Smooth muscle cell (in vitro differentiated cells): ENCODE measurements around the gene SSR4. TPM values are rescaled to one million over a fixed set of nuclear protein-coding genes. Genes with fewer than 3 reads are reported as not detected.

Experiments
- DNase-seq: peaks from one replicate; lab custom pipeline; 2025; ENCODE audit not compliant: unreplicated experiment; lab: John Stamatoyannopoulos, UW
- H2AFZ ChIP-seq: fragments of 200-600 bp; sonication (generic); 2 replicates; pipeline ENCODE4 v1.6.0; 2016; ENCODE audit warnings: antibody characterized with exemption, low read depth, mild to moderate bottlenecking
- H3F3A ChIP-seq: fragments of 200-600 bp; sonication (generic); 2 replicates; pipeline ENCODE4 v1.6.0; 2017; ENCODE audit warnings: antibody characterized with exemption, low read depth
- H3K27ac ChIP-seq: fragments of 200-600 bp; sonication (generic); 2 replicates; pipeline ENCODE4 v1.5.1; 2016; ENCODE audit warnings: low read depth, mild to moderate bottlenecking
- H3K27me3 ChIP-seq: fragments of 200-600 bp; sonication (generic); 2 replicates; pipeline ENCODE4 v1.6.1; 2016; ENCODE audit warnings: low read depth, mild to moderate bottlenecking
- H3K36me3 ChIP-seq: fragments of 200-600 bp; sonication (generic); 2 replicates; pipeline ENCODE4 v1.5.1; 2016; ENCODE audit warnings: low read depth
- H3K4me1 ChIP-seq: fragments of 200-600 bp; sonication (generic); 2 replicates; pipeline ENCODE4 v1.5.1; 2016; ENCODE audit warnings: low read depth
- H3K4me2 ChIP-seq: fragments of 200-600 bp; sonication (generic); 2 replicates; pipeline ENCODE4 v1.6.0; 2016; ENCODE audit warnings: mild to moderate bottlenecking
- H3K4me3 ChIP-seq: fragments of 200-600 bp; sonication (generic); 2 replicates; pipeline ENCODE4 v1.5.1; 2016; ENCODE audit warnings: mild to moderate bottlenecking
- H3K79me2 ChIP-seq: fragments of 200-600 bp; sonication (generic); 2 replicates; pipeline ENCODE4 v1.6.0; 2016; ENCODE audit warnings: low read depth, mild to moderate bottlenecking
- H3K9ac ChIP-seq: fragments of 200-600 bp; sonication (generic); 2 replicates; pipeline ENCODE4 v1.6.0; 2016; ENCODE audit warnings: low read depth
- H3K9me3 ChIP-seq: fragments of 200-600 bp; sonication (generic); replicated peaks from 2 replicates; pipeline ENCODE4 v1.5.1; 2016; ENCODE audit warnings: low read depth
- H4K20me1 ChIP-seq: fragments of 200-600 bp; sonication (generic); 2 replicates; pipeline ENCODE4 v1.6.0; 2016; ENCODE audit warnings: low read depth
- WGBS: methylation state at CpG from one replicate; pipeline ENCODE4 v1.1.7; 2016; ENCODE audit warnings: low lambda C conversion rate; 5-methylcytosine and 5-hydroxymethylcytosine counted together
- polyA plus RNA-seq: library from polyadenylated mRNA; unstranded; fragments of >200 nt; fragmentation: Nextera tagmentation; extraction: Ambion mirVana; gene quantifications from 2 replicates; pipeline ENCODE4 v1.2.1, GENCODE V29; 2016
- total RNA-seq: library from RNA; depleted of rRNA; stranded (reverse); fragments of >200 nt; gene quantifications from 2 replicates; pipeline ENCODE4 v1.2.3, GENCODE V29; 2014
- TF ChIP-seq, protein P1 (sequence below): fragments of 200-600 bp; sonication (generic); IDR thresholded peaks from 2 replicates; pipeline ENCODE4 v1.5.1; 2017; ENCODE audit warnings: borderline replicate concordance, mild to moderate bottlenecking, antibody characterized with exemption; ENCODE audit not compliant: insufficient read depth, poor library complexity, severe bottlenecking

The SSR4 gene
- total and polyA plus RNA-seq, 2 experiments from 2014 or later = 443 to 677 TPM

DNA sequence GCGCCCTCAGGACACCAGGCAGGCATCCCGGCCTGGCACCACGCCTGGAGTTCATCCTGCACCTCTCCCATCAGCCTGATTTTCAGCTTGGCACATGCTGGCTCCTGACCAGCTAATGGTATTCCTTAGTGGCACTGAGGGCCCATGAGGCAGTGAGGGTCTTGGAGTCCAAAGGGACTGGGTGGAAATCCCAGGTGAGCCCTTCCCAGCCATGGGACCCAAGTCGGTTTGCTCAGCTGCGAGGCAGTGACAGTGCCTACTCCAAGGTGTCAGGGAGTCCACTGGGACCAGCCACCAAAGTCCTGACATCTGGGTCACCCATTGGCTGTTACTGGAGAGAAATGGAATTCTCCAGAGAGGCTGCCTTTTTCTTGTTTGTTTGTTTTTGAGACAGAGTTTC is 4.9 kb downstream of the SSR4 start:
- DNase-seq = no peak
- Histone ChIP-seq H3F3A (no peaks in the 10 kb centered on the region), H3K36me3 (no peaks in the 10 kb centered on the region), H3K4me2 (no peak overlapping the region), H4K20me1 (no peaks in the 10 kb centered on the region), H3K9me3 (no peaks in the 10 kb centered on the region), H3K9ac (no peak overlapping the region), H3K4me1 (no peaks in the 10 kb centered on the region), H3K27me3 (no peaks in the 10 kb centered on the region), H3K79me2 (peaks cover 11% of the 10 kb centered on the region), H3K27ac (no peak overlapping the region), H2AFZ (no peak overlapping the region), H3K4me3 (no peak overlapping the region)
- 93% methylated on average over 5 of the region's 5 CpGs for WGBS
- TF ChIP-seq, protein P1, sequence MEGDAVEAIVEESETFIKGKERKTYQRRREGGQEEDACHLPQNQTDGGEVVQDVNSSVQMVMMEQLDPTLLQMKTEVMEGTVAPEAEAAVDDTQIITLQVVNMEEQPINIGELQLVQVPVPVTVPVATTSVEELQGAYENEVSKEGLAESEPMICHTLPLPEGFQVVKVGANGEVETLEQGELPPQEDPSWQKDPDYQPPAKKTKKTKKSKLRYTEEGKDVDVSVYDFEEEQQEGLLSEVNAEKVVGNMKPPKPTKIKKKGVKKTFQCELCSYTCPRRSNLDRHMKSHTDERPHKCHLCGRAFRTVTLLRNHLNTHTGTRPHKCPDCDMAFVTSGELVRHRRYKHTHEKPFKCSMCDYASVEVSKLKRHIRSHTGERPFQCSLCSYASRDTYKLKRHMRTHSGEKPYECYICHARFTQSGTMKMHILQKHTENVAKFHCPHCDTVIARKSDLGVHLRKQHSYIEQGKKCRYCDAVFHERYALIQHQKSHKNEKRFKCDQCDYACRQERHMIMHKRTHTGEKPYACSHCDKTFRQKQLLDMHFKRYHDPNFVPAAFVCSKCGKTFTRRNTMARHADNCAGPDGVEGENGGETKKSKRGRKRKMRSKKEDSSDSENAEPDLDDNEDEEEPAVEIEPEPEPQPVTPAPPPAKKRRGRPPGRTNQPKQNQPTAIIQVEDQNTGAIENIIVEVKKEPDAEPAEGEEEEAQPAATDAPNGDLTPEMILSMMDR = no peak

DNA sequence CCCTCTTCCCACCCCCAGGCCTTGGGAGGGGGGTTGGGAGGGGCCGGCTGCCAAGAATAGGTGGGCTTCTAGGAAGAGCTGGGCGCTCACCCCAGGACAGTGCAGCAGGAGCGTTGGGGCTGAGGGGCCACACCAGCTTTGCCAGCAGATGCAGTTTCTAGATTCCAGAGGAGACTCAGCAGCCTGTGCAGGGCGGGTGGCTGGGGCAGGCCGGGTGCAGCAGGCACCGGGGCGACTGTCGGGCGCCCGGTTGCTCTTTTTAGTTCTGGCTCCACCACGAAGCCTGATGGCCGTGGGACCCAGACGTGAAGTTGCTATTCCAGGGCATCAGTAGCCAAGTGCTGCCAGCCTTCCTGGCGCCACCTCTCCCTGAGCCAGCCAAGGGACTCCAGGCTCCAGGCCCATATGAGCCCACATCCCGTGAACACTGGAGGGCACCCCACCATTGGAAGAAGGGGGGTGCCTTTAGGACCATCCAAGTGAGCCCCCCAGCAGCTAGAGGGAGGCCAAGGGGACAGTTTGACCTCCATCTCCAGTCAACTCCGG is 5.8 kb downstream of the SSR4 start:
- TF ChIP-seq, protein P1 = no peak
- Histone ChIP-seq H3K4me3 (no peak overlapping the region), H3K4me1 (no peaks in the 10 kb centered on the region), H3K36me3 (no peaks in the 10 kb centered on the region), H4K20me1 (no peaks in the 10 kb centered on the region), H3F3A (no peaks in the 10 kb centered on the region), H2AFZ (no peak overlapping the region), H3K4me2 (no peak overlapping the region), H3K27ac (no peak overlapping the region), H3K9me3 (no peaks in the 10 kb centered on the region), H3K79me2 (peaks cover 8% of the 10 kb centered on the region), H3K27me3 (no peaks in the 10 kb centered on the region), H3K9ac (no peak overlapping the region)
- DNase-seq = no peak
- 88% methylated on average over 15 of the region's 16 CpGs for WGBS

DNA sequence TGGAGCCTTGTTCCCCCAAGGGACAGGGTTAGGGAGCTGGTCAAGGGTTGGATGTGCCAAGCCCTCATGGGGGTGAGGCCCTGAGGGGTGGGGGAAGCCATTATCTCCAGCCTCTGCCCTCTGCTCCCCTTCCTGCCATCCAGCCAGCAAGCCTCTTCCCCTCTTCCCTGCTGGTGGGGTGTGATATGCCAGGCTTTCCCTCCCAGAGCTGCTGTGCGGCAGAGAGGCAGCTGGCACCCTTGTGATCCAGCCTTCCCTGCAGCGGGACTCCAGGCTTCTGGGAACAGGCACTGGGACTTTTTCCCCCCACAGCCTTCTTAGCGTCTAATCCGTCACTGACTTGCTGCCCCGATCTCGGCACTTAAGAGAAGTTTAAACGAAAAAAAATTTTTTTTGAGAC is 6.3 kb downstream of the SSR4 start:
- H3K4me3 ChIP-seq = no peak overlapping the region
- 87% methylated on average over 7 of the region's 7 CpGs for WGBS
- no peaks in the 10 kb centered on the region for H3K4me1 ChIP-seq
- H4K20me1 ChIP-seq = no peaks in the 10 kb centered on the region
- no peak for DNase-seq
- H3K9me3 ChIP-seq = no peaks in the 10 kb centered on the region
- no peak overlapping the region for H3K27ac ChIP-seq
- no peaks in the 10 kb centered on the region for H3K36me3 ChIP-seq
- H3F3A ChIP-seq = no peaks in the 10 kb centered on the region
- no peaks in the 10 kb centered on the region for H3K27me3 ChIP-seq
- no peak overlapping the region for H3K4me2 ChIP-seq
- TF ChIP-seq, protein P1 = no peak
- H3K9ac ChIP-seq = no peak overlapping the region
- peaks cover 3% of the 10 kb centered on the region for H3K79me2 ChIP-seq
- H2AFZ ChIP-seq = no peak overlapping the region

DNA sequence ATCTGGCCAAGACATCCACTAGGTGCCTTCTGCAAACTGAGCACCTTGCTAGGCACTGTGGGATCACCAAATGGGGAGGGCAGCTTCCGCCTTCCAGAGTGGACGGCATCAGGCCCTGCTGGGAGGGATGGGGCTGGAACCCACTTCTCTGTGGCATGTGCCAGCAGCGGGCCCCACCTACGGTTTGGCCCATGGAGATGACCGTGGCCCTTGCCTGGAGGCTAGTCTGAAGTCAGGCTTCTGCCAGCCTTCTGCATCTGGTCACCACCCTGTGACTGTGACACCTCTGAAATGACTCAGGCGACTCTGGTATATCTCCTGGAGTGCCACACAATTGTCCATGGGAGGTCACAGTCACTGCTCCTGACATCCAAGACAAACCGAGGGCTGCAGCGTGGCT is 7.2 kb downstream of the SSR4 start:
- no peak overlapping the region for H3K9ac ChIP-seq
- H3K4me2 ChIP-seq = no peak overlapping the region
- WGBS = 81% methylated on average over 8 of the region's 8 CpGs
- no peaks in the 10 kb centered on the region for H4K20me1 ChIP-seq
- no peaks in the 10 kb centered on the region for H3K4me1 ChIP-seq
- H3K9me3 ChIP-seq = no peaks in the 10 kb centered on the region
- H3K36me3 ChIP-seq = no peaks in the 10 kb centered on the region
- H3K4me3 ChIP-seq = no peak overlapping the region
- no peak overlapping the region for H3K27ac ChIP-seq
- H3F3A ChIP-seq = no peaks in the 10 kb centered on the region
- no peaks in the 10 kb centered on the region for H3K27me3 ChIP-seq
- DNase-seq = no peak
- H2AFZ ChIP-seq = no peak overlapping the region
- H3K79me2 ChIP-seq = no peaks in the 10 kb centered on the region
- TF ChIP-seq, protein P1 = no peak
